NCI-H2171 treated with DMSO at 0.1 percent for 48 hours (cell line): ENCODE measurements around the gene UBTD2.

Experiments
- DNase-seq: peaks from one replicate; lab custom pipeline; 2025; lab: John Stamatoyannopoulos, UW

Gene UBTD2

DNA sequence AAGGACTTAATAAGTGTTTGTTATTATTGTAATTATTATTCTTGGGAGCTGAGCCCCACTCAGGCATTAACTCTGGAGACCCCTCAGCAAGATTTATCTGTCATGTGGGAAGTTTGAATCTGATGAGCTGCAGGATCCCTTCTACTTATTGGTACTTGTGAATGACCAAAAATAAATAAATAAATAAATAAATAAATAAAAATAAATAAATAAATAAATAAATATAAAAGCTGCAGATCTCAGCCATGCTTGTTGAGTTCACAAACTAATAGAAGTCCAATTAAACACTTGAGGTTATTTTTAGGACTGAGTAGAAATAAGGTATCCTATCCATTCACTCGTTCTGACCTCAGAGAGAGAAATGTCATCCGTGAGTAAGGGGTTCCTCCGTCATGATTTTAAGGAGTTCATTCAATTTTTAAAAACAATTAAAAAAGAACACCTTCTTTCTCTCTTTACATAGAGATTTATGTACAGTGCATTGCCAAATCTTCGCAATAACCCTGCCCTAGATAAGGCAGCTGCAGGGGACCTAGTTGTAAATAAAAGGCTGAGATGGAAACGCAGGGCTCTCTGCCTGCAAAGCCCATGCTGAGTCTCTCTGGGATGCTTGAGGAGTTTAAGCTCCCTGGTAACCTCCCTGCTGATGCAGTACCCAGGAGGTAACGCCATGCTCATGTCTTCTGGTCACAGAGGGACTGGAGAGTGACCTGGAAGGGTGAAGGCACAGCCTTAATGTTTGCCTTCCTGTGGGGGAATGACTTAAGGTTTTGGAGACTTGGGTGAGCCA, 88.4 kb downstream of the UBTD2 start:
- no peak for DNase-seq

DNA sequence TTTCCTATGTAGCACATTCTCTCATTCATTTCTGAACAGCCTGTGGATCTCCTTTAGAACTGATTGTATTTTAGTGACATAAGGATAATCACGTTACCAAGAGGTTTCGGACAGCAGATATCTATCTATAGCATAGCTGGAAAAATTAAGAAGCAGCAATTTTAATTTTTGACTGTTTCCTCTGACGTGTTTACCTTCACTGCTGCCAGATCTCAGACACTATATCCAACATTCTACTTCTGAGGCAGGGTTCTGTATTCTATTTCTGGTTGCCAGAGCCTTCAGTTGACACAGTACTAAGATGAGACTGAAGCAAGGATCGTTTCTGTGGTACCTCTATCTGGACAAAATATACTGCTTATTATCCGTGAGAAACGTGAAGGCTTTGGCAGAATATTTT, 89.7 kb downstream of the UBTD2 start, which contains the start of gene EFCAB9:
TSS of gene EFCAB9 (plus strand) at position 301 of the 400 bp plus-strand sequence. CDS start at position 302, 1 bp downstream.
- DNase-seq, result no peak

DNA sequence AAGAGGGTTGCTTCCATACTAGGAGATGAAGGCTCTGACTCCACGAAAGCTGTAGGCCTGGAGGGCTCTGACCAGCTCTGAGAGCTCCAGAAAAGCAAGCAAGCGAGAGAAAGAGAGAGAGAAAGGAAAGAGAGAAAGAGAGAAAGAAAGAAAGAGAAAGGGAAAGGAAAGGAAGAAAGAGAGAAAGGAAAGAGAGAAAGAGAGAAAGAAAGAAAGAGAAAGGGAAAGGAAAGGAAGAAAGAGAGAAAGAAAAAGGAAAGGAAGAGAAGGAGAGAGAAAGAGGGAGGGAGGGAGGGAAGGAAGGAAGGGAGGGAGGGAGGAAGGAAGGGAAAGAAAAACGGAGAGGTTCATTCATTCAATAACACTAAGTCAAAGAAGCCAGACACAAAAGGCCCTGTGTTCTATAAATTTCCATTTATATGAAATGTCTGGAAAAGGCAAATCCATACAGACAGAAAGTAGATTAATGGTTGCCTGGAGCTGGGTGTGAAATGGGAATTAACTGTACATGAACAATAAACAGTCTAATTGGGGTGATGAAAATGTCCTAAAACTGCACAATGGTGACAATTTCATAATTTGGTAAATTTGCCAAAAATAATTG, 93.8 kb downstream of the UBTD2 start:
- DNase-seq, result no peak

DNA sequence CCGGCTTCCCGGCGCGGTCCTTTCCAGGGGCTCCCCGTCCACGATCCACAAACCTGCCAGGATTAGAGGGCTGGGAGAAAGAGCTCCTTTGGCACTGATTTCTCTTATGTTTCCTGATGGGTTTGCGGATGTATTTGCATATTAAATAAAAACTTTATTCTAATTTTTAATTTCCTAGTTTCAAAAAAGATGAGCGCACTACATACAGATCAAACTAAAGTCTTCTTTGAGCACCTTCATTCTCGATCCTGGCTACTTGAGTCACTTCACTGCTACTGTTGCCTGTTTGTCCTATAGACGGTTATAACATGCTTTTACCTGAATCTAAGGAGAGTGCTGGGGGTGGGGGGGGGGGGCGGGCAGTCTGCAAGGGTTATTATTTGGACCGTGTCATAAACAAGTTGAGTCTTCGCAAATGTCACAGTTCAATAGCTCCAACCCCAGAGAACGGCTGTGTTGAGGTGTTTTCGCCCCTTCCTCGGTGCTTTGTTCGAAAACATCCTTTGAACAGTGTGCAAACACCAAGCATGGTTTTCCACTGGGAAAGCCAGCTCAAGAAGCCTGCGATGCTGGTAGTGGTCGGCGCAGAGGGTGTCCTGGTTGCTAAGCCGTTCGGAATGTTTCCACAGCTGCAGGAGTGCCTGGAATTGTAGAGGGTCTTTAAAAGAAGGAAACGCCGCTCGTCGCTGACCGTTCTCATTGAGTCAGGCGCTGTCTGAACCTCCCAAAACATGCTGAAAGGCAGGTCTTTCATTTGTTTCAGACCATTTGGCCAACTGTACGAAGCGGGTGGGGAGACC, 94.5 kb downstream of the UBTD2 start:
- DNase-seq, result no peak

DNA sequence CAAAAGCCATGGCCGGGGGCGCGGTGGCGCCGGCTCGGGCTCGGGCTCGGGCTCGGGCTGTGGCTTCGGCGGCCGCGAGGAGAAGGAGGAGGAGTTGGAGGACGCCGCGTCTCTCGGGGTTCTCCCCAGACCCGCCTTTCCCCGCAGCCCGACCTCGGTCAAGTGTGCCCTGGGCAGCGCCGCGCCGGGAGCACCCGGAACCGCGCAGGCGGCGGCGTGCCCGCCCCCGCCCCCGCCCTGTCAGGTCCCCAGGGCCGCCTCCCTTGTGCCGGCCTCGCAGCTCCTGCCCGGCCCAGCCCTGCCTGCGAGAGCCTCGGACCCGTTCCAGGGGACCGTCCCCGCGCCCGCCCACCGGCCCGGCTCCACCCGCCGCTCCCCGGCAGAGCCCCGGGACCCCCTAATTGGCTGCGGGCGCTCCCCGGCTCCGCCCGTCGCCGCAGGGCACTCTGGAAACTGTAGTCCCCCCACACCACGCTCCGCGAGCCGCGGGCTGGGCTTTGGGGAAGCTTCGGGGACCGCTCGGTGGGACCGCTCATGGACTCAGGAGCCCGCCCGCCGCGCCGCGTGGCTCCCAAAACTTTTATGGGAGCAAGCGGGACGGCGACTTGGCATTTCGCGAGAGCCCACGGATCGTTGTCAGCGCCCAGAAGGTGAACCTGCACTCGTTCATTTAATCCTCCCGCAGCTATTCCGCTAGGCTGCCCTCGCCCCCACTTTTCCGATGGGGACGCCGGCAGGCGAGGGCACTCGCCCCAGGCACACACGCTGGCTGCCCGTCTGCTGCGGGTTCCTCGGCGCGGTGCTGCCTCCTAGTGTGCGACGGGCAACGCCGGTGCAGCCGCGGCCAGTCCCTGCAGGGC, 95.3 kb downstream of the UBTD2 start, which contains the start of gene STK10:
TSS of gene STK10 (minus strand) at position 192 of the 860 bp plus-strand sequence. CDS start at position 10, 182 bp downstream.
- DNase-seq, result peak; percentile 70

DNA sequence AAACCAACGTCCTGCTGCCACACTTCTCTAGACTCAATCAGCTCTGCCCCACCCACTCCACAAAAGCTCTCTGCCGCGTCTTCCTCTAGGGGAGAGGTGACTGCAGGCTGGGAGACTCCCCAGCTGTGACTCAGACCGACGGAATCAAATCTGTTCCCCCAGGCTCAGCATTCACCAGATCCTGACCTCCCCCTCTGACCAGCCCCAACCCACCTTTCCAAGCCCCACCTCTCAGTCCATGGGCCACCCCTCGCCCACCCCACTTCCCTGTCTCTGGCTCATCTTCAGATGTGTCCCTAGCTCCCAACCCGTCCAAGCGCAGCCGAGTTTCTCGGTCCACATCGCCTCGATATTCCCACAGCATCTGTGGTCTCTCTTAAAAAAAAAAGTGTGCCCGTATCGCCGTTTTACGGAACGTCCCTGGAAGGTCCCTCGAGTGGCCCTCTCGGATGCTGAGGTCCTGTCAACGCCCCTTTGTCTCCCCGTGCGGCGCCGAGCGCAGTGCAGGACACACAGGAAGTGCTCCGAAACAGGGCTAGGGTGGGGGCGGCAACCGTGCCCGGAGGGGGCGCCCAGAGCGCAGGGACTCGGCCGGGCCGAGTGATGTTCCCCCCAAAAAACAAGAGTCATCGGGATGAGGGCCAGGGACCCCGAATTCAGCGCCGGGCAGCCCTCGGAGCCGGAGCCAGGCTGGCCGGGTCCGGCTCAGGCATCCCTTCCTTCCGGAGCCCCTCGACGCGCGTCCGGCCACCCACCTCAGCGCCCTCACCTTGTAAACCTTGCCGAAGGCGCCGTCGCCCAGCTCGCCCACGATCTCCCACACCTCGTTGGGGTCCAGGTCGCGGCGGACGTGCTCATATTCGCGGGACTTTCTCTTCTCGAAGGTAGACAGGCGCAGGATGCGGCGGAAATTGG, 96.2 kb downstream of the UBTD2 start:
- no peak for DNase-seq

DNA sequence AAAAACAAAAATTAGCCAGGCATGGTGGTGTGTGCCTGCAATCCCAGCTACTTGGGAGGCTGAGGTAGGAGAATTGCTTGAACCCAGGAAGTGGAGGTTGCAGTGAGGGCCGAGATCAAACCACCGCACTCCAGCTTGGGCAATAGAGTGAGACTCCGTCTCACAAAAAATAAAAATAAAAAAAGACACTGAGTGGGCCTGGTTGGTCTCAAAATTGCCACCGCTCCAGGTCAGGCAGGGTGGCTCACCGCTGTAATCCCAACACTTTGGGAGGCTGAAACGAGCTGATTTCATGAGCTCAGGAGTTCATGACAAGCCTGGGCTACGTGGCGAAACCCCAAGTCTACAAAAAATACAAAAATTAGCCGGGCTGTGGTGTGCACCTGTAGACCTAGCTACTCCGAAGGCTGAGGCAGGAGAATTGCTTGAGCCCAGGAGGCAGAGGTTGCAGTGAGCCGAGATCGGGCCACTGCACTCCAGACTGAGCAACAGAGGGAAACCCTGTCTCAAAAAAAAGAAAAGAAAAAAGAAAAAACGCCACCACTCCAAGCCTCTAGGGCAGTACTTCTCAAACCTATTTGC, 97.4 kb downstream of the UBTD2 start:
- DNase-seq, result no peak

DNA sequence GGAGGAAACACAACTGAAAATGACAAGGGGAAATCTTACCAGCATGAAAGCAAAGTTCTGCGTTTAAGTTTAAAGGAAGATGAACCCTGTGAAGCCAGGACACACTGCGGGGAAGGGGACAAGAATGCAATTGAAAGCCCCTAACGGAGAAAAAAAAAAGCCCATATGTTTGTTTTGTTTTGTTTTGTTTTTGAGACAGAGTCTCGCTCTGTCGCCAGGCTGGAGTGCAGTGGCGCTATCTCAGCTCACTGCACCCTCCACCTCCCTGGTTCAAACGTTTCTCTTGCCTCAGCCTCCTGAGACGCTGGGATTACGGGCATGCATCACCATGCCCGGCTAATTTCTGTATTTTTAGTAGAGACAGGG, 98.5 kb downstream of the UBTD2 start:
- DNase-seq, result no peak

DNA sequence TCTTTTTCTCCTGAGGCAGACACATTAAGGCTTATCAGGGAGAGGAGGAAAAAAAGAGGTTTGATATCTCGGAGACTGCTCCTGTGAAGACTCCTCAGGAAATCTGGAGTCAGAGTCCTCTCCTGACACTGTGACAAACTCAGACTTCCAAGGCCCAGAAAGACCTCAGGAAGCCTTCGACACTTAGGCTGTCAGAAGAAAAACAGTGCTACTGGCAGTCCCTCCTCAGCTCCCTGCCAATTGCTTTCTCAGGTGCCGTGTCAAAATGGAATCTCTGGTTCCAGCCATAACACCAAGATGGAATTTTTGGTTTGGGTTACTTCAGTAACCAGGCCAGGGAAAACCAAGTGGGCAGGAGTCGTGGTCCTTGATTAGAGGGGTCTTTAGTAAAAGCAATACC, 99.7 kb downstream of the UBTD2 start:
- no peak for DNase-seq

DNA sequence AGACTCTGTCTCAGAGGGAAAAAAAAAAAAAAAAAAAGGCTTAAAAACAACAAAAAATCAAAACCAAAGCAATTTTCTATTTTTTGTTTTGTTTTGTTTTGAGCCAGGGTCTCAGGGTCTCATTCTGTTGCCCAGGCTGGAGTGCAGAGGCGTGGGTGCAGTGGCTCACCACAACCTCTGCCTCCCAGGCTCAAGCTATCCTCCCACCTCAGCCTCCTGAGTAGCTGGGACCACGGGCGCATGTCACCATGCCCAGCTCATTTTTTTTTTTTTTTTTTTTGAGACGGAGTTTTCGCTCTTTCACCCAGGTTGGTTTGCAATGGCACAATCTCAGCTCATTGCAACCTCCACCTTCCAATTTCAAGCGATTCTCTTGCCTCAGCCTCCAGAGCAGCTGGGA, 101.3 kb downstream of the UBTD2 start:
- DNase-seq, result no peak

DNA sequence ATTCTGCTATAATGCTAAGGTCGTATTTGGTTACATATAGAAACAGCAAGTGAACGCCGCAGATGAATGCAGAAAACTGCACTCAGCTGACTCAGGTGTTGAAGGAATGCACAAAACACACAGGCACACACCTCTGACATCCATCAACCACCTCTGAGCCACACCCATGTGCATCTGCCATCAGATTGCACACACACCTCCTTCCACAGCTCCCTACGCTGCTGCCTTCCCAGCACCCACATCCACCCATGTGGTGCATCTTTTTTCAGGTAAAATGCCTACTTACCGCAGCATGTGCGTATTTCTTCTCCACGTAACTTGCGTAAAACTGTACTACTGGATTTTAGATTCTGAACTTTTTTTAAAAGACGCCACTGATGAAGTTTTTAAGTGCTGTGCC, 102.6 kb downstream of the UBTD2 start:
- DNase-seq, result no peak

DNA sequence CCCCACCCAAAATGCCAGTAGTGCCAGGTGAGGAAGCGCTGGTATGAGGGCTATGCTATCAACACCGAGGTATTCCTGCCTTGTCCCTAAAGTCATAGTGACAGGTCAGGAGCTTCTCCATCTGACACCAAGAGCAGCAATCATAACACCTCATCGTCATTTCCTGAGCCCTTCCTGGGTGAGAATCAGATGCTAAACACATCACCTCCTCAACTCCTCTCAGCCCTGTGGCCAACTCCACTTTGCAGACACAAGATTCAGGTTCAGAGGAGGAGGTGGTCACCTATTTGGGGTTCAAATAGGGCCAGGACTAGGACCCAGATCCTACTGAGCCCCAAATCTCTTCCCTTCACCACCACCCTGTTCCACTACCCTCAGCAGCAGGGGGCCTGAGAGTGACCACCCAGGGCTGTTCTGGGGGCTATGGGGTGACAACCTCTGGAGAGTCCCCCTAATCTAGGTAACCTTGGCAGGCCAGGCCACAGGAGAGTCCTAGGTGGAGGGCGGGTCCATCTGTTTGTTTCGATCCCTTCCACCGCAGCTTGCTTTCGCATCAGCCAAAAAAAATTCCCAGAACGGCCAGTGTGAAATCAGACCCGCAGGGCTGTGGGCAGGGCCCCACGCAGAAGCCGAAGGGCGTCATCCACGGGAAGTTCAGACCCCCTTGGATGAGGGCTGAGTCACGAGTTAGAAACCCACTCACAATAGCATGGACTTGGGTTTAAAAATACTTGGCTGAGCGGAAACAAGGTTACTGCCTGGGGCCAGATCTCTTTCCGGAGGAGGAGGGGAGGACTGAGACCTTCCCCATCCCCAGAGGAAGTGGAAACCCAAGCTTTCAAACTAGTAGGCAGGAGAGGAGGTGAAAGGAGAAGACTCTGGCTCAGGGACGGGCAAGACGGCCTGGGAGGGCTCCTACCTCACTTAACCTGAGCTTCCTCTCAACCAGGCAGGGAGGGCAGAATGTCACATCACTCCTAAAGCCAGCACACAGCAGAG, 104.3 kb downstream of the UBTD2 start:
- no peak for DNase-seq

DNA sequence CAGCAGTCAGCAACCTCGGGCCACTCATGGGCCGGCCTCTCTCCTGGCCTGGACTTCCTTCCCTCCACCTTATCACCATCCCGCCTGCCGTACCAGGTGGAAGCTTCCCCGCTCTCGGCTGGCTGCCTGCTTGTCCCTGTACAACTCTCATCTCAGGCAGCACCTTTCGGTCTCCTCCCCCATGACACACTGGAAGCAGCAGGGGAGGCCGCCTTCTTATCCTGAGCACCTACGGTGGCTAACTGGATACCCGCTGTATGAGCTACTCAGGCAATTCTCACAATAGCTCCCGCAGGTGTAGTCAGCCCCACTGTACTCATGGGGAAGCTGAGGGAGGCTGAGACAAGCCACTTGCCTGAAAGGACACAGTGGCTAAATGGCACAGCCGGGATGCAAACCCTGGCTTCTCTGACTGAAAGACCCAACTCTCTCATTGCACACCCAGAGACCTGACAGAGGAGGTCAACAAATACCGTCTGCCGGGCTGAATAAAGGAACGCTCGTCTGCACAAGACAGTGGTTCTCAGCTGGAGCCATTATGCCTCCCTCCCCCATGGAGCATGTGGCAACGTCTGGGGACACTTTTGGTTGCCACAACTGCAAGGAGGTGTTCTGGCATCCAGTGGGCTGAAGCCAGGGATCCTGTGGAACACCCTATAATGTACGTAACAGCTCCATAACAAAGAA, 105.1 kb downstream of the UBTD2 start:
- DNase-seq, result no peak

DNA sequence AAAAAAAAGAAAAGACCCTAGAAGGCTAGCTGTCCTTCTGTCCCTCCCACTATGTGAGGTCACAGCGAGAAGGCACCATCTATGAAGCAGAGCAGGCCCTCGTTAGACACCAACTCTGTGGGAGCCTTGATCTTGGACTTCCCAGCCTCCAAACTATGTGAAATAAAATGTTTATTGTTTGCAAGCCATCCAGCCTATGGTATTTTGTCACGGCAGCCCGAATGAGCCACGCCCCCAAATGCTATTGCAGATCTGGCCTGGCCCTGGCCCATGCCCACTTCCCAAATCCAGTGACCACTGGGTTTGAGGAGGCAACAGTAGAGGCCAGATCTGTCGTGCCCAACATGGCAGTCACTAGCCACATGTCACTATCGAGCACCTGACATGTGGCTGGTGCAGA, 106.4 kb downstream of the UBTD2 start:
- no peak for DNase-seq

DNA sequence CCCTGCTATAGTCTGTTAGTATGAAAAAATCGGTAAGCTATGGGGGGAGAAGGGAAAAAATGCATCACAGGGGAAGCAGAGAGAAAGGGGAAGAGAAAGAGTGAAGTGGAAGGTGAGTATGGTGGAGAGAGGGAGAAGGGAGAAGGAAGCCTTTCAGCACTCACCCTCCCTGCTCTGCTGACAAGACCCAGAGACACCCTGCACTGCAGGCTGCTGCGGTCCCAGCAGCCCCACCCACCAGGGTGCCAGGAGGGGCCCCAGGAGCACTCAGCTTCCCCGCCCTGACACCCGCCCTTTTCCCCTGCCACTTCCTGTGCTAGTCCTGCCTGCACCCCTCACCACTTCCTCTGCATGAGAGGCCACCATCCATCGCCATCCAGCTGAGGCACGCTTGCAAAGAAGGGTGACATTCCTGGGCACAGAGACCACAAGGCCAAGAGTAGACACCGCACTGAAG, 108.3 kb downstream of the UBTD2 start:
- DNase-seq, result no peak

DNA sequence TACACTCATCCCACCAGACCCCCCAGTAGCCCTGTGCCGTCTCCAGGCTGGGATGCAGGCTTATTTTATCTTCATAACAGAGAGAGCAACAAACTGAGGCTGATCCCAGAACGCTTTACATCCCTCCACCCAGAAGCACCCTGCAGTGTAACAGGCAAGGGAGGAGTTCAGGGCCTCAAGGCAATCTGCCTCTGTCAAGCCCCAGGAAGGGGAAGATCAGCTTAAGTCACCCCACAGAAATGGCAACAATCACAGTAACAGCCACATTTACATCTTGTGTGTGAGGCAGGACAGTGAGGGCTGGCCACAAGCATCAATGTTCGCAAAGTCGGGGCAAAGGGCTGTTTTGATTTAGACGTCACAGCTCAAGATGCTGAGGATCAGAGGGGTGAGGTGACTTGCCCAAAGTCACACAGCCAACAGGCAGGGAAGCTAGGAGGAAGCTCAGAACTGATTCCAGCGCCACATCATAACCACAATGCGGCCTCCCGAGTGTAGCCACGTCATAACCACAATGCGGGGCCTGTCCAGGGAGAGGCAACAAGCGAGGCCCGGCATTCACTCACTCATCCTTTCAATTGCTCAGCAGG, 109.9 kb downstream of the UBTD2 start:
- no peak for DNase-seq

DNA sequence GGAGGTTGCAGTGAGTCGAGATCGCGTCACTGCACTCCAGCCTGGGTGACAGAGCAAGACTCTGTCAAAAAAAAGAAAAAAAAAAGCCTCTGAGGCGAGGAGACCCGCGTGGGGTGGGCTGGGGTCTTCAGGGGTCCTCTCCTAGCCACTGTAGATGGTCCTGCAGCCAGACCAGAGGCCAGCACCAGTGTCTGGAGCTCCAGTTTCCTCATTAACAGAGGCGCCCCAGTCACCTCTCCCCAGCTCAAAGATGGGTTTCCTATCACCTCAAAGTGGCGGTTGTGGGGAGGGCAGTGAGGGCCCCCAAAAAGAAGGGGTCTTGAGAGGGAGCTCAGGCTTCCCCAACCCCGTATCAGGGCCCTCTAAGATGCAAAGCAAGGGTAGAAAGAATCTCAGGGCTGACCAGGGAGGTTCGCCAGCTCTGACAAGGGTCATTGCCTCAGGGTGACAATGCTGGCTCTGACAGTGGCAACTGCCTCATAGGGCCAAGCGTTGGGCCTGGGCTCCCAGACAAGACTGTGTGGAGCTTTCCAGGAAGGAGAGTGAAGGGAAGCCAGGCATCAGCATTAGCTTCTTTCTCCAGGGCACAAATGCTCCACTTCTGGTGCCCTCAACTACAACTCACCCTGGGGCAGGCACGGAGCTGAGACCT, 110.5 kb downstream of the UBTD2 start:
- DNase-seq, result no peak

DNA sequence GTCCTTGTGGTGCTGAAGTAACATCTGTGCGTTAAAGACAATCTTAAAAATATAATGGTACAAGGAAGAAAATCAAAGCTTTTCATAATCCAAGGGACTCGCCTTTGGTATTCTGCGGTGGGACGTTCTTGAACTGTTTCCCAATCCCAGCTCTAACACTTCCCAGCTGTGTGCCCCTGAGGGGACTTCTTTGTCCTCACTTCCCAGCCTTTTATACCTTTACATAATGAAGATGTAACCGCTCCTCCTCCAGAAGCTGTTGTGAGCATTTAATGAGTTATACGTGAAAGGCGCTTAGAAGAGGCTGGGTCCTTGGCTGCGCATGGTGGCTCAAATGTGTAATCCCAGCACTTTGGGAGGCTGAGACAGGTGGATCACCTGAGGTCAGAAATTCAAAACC, 112.4 kb downstream of the UBTD2 start:
- no peak for DNase-seq
